ENCODE data around the gene NUP205. TPM values are rescaled to one million over a fixed set of nuclear protein-coding genes. Genes with fewer than 3 reads are reported as not detected.
"Not testable (repeated sequence)": the region's sequence is repeated elsewhere in the genome, so short reads cannot be mapped to it uniquely, and the experiment has no call there.

The NUP205 gene
- total RNA-seq, 1 experiment from 2014 or later: 51.0 TPM

DNA sequence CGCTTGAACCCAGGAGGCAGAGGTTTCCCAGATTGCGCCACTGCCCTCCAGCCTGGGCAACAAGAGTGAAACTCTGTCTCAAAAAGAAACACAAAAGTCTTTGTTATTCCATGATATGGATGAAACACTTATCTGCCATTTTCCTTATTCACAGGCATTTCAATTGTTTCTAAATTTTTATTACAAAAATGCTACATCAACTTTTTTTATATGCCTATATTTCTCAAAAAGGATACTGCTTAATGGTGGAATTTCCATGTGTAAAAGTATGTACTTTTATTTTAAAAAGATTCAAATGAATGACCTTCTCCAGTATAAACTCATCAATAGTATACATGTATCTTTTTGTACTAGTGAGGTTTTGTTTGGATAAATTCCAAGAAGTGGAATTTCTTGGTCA is 62.7 kb downstream of the NUP205 start:
- Mint-ChIP-seq H3K4me1 (ENCODE audit: insufficient read depth, unreplicated experiment) (peaks cover 6% of the 10 kb centered on the region), H3K9me3 (ENCODE audit: unreplicated experiment) (no peaks in the 10 kb centered on the region), H3K36me3 (ENCODE audit: insufficient read depth, unreplicated experiment) (peaks cover 60% of the 10 kb centered on the region), H3K27me3 (ENCODE audit: insufficient read depth, unreplicated experiment) (no peaks in the 10 kb centered on the region), H3K27ac (ENCODE audit: low read depth, unreplicated experiment) (no peak overlapping the region), H3K4me3 (ENCODE audit: unreplicated experiment) (no peak overlapping the region)
- intact Hi-C loops (cut with micrococcal nuclease): loop anchor here (2.0 kb wide), 1 partner anchor 180 kb away; no protein-coding TSS in a partner anchor
- TF ChIP-seq CTCF (IDR thresholded peaks at IDR 0.05; ENCODE audit: unreplicated experiment): no peak
- ChIA-PET POLR2A (interaction anchor here (0.6 kb wide), 1 partner anchor 22 kb away, joined by 3 read pairs; no protein-coding TSS in a partner anchor), CTCF (interaction anchor here (0.6 to 3.3 kb wide), 19 partner anchors 9 to 344 kb away, joined by 3 to 51 read pairs (median 5); no protein-coding TSS in a partner anchor)
- no TSS peak for BruUV-seq (replicated peaks)
- DNase-seq (ENCODE audit: unreplicated experiment): no peak

DNA sequence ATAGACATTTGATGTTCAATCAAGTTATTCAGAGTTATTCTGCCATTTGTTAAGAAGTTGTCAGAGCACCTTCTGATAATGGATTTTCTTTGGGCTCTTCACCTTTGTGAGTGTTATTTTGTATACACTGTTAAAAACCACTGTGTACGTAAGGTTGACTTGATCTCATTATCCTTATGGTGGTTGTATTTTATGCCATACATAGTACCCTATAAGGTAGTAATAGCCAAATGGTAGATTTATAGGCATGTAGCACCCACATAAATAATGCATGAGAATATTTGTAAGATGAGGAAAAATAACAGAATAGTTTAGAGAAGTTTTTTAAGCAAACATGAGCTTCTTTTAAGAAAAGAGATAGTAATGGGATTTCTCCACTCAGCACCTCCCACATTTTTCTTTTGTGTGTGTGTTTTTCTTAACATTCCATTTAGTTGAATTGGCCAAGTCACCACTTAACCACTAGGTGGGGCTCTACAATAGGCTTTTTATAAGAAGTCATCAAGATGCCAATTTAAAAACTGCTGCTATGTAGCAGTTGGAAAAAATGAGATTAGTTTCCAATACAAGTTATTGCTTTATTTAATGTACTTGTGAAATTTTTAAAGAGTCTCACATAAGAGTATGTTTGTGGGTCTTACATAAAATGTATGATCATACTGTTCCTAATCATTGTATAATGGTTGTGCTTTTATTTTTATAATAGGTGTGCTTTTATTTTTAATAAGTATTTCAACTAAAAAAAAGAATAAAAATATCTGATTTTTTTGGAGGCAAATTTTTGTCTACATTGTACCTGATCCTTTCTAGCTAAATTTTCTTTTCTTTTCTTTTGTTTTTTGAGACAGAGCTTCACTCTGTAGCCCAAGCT is 63.5 kb downstream of the NUP205 start:
- Mint-ChIP-seq H3K27ac (ENCODE audit: low read depth, unreplicated experiment) (no peak overlapping the region), H3K4me1 (ENCODE audit: insufficient read depth, unreplicated experiment) (peaks cover 6% of the 10 kb centered on the region), H3K4me3 (ENCODE audit: unreplicated experiment) (no peak overlapping the region), H3K9me3 (ENCODE audit: unreplicated experiment) (no peaks in the 10 kb centered on the region), H3K27me3 (ENCODE audit: insufficient read depth, unreplicated experiment) (no peaks in the 10 kb centered on the region), H3K36me3 (ENCODE audit: insufficient read depth, unreplicated experiment) (peaks cover 60% of the 10 kb centered on the region)
- intact Hi-C loops (cut with micrococcal nuclease): loop anchor here (1.0 to 2.0 kb wide), 2 partner anchors 24 to 180 kb away; no protein-coding TSS in a partner anchor
- ChIA-PET POLR2A (interaction anchor here (0.6 to 1.3 kb wide), 4 partner anchors 12 to 120 kb away, joined by 3 to 5 read pairs (median 3); no protein-coding TSS in a partner anchor), CTCF (interaction anchor here (0.6 to 2.9 kb wide), 30 partner anchors 9 to 403 kb away, joined by 3 to 51 read pairs (median 4); partner anchors contain the start of gene STMP1)
- DNase-seq (ENCODE audit: unreplicated experiment): peak; percentile 76
- BruUV-seq (replicated peaks): no TSS peak
- peak; percentile 77 for TF ChIP-seq CTCF (IDR thresholded peaks at IDR 0.05; ENCODE audit: unreplicated experiment)

DNA sequence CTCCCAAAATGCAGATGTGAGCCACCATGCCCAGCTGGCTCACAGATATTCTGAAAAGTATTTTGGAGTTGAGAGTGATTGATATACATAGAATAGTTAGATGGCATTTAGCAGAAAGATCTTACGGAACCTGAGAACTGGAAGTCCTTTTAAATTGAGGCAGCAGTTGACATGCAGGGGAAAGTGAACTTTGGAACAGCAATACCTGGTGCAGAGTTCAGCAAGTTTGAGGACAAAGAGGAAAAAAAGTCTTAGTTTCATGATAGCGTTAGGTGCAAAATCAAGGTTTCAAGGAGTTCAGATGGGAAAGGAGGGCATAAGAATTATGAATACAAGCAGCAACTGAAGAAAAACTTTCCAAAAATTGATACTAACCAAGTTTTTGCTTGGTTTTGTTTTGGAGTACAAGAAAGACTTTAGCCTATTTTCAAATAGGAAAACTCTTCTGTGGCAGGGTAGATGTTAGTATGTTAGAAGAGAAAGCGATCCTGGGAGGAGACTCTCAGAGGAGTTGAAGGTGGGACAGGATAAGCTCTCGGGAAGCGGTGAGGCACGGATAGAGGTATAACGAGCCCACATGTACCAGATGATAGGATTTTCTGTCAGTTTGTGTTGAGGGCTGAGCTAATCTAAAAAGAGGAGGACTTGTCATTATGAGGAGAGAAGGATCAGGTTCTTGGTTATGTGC is 76.6 kb downstream of the NUP205 start:
- intact Hi-C loops (cut with micrococcal nuclease): no loop called here
- CTCF ChIA-PET: interaction anchor here (1.1 kb wide), 1 partner anchor 10 kb away, joined by 3 read pairs; no protein-coding TSS in a partner anchor
- H3K4me1 Mint-ChIP-seq (ENCODE audit: insufficient read depth, unreplicated experiment): no peaks in the 10 kb centered on the region
- no peak for TF ChIP-seq CTCF (IDR thresholded peaks at IDR 0.05; ENCODE audit: unreplicated experiment)
- peak overlapping the region; percentile 4 for H3K27ac Mint-ChIP-seq (ENCODE audit: low read depth, unreplicated experiment)
- H3K27me3 Mint-ChIP-seq (ENCODE audit: insufficient read depth, unreplicated experiment): no peaks in the 10 kb centered on the region
- BruUV-seq (replicated peaks): no TSS peak
- DNase-seq (ENCODE audit: unreplicated experiment): no peak
- peaks cover 41% of the 10 kb centered on the region for H3K36me3 Mint-ChIP-seq (ENCODE audit: insufficient read depth, unreplicated experiment)
- no peak overlapping the region for H3K4me3 Mint-ChIP-seq (ENCODE audit: unreplicated experiment)
- POLR2A ChIA-PET: no interaction called here
- no peaks in the 10 kb centered on the region for H3K9me3 Mint-ChIP-seq (ENCODE audit: unreplicated experiment)

DNA sequence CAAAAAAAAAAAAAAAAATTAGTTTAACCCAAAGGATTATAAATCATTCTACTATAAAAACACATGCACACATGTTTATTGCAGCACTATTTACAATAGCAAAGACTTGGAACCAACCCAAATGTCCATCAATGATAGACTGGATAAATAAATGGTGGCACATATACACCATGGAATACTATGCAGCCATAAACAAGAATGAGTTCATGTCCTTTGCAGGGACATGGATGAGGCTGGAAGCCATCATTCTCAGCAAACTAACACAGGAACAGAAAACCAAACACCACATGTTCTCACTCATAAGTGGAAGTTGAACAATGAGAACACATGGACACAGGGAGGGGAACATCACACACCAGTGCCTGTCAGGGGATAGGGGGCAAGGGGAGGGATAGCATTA is 82.0 kb downstream of the NUP205 start:
- BruUV-seq (replicated peaks); H3K4me3 Mint-ChIP-seq (ENCODE audit: unreplicated experiment); H3K27ac Mint-ChIP-seq (ENCODE audit: low read depth, unreplicated experiment); H3K9me3 Mint-ChIP-seq (ENCODE audit: unreplicated experiment); H3K27me3 Mint-ChIP-seq (ENCODE audit: insufficient read depth, unreplicated experiment); DNase-seq (ENCODE audit: unreplicated experiment); intact Hi-C loops (cut with micrococcal nuclease); H3K4me1 Mint-ChIP-seq (ENCODE audit: insufficient read depth, unreplicated experiment): not testable (repeated sequence)
- peaks cover 39% of the 10 kb centered on the region for H3K36me3 Mint-ChIP-seq (ENCODE audit: insufficient read depth, unreplicated experiment)
- CTCF ChIA-PET: interaction anchor here (0.6 to 1.6 kb wide), 2 partner anchors 10 to 99 kb away, joined by 3 to 4 read pairs; no protein-coding TSS in a partner anchor
- POLR2A ChIA-PET: interaction anchor here (1.5 kb wide), 1 partner anchor 23 kb away, joined by 7 read pairs; the partner anchor contains the start of gene STMP1
